ENCODE results near the gene TTC7B.

Gene TTC7B

GRCh38 chr14:90513161-90514014 lies 302.8 kb downstream of the TTC7B start:
- no peak overlapping the region for H3K27ac Mint-ChIP-seq
- no peak overlapping the region for H3K4me3 Mint-ChIP-seq
- no peaks in the 10 kb centered on the region for H3K4me1 Mint-ChIP-seq
- ATAC-seq (ENCODE audit: low read depth) (no peak), DNase-seq (ENCODE audit: low spot score in 2 of 2) (no peak)
- no peaks in the 10 kb centered on the region for H3K9me3 Mint-ChIP-seq
- no peaks in the 10 kb centered on the region for H3K36me3 Mint-ChIP-seq
- peaks cover 3% of the 10 kb centered on the region for H3K27me3 Mint-ChIP-seq

GRCh38 chr14:90512329-90512991 lies 303.8 kb downstream of the TTC7B start:
- Mint-ChIP-seq H3K9me3 (no peaks in the 10 kb centered on the region), H3K27ac (no peak overlapping the region), H3K36me3 (no peaks in the 10 kb centered on the region), H3K4me1 (no peaks in the 10 kb centered on the region), H3K4me3 (no peak overlapping the region), H3K27me3 (peaks cover 3% of the 10 kb centered on the region)
- ATAC-seq (ENCODE audit: low read depth) (no peak), DNase-seq (ENCODE audit: low spot score in 2 of 2) (no peak)

GRCh38 chr14:90511795-90512328 lies 304.4 kb downstream of the TTC7B start:
- no peak overlapping the region for H3K4me3 Mint-ChIP-seq
- peaks cover 3% of the 10 kb centered on the region for H3K27me3 Mint-ChIP-seq
- no peaks in the 10 kb centered on the region for H3K36me3 Mint-ChIP-seq
- H3K27ac Mint-ChIP-seq = no peak overlapping the region
- ATAC-seq (ENCODE audit: low read depth) (no peak), DNase-seq (ENCODE audit: low spot score in 2 of 2) (no peak)
- no peaks in the 10 kb centered on the region for H3K4me1 Mint-ChIP-seq
- no peaks in the 10 kb centered on the region for H3K9me3 Mint-ChIP-seq

- Mint-ChIP-seq H3K27ac (no peak overlapping the region), H3K27me3 (peaks cover 3% of the 10 kb centered on the region), H3K36me3 (no peaks in the 10 kb centered on the region), H3K4me1 (no peaks in the 10 kb centered on the region), H3K4me3 (no peak overlapping the region), H3K9me3 (no peaks in the 10 kb centered on the region)
- ATAC-seq (ENCODE audit: low read depth) (no peak), DNase-seq (ENCODE audit: low spot score in 2 of 2) (no peak)
These were observed 305.0 kb downstream of the TTC7B start for GRCh38 chr14:90511252-90511651.

DNA sequence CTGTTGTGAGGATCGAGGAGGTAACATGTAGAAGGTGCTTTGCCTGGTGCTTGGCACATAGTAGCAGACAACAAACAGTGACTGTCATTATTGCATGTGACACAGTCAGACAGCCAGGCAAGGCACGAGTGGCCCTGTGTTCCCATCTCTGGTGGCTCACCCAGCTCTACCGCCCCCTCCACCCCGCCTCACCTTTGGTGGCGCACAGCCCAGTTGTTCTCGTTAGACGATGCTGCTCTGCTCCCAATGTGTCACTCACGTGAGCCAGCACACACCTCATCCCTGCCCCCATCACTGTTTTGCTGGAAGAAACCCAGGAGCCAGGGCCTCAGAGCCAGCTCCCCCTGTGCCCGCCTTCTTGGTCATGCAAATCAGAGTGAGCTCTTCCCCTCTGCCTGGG lies 306.1 kb downstream of the TTC7B start:
- ATAC-seq (ENCODE audit: low read depth) = no peak
- Mint-ChIP-seq H3K4me3 (no peak overlapping the region), H3K27ac (no peak overlapping the region), H3K36me3 (no peaks in the 10 kb centered on the region), H3K9me3 (no peaks in the 10 kb centered on the region), H3K4me1 (no peaks in the 10 kb centered on the region), H3K27me3 (peaks cover 3% of the 10 kb centered on the region)
- no peak for DNase-seq (ENCODE audit: low spot score in 2 of 2)

DNA sequence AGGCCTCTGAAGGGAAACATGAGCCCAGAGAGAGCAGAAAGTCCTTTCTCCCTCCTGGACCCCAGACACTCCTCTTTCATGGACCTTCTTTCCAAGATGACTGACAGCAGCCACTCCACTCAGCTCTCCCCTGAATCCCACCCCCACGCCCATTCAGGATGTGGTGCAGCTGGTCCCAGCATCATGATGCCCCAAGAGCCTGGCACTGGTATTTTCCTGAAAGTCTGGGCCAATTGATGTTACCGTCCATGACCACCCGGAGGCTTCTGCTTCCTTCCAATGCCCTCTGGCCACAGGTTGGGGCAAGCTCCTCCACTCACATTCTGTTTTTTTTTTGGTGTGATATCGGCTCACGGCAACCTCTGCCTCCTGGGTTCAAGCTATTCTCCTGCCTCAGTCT lies 306.8 kb downstream of the TTC7B start:
- Mint-ChIP-seq H3K27me3 (peaks cover 3% of the 10 kb centered on the region), H3K4me1 (no peaks in the 10 kb centered on the region), H3K27ac (no peak overlapping the region), H3K36me3 (no peaks in the 10 kb centered on the region), H3K9me3 (no peaks in the 10 kb centered on the region), H3K4me3 (no peak overlapping the region)
- ATAC-seq (ENCODE audit: low read depth) = no peak
- DNase-seq (ENCODE audit: low spot score in 2 of 2) = no peak

- H3K4me3 Mint-ChIP-seq = no peak overlapping the region
- no peaks in the 10 kb centered on the region for H3K4me1 Mint-ChIP-seq
- ATAC-seq (ENCODE audit: low read depth) (no peak), DNase-seq (ENCODE audit: low spot score in 2 of 2) (no peak)
- H3K27me3 Mint-ChIP-seq = peaks cover 3% of the 10 kb centered on the region
- H3K9me3 Mint-ChIP-seq = no peaks in the 10 kb centered on the region
- no peaks in the 10 kb centered on the region for H3K36me3 Mint-ChIP-seq
- H3K27ac Mint-ChIP-seq = no peak overlapping the region
These were observed 307.5 kb downstream of the TTC7B start for GRCh38 chr14:90508536-90509254.

GRCh38 chr14:90508036-90508435 lies 308.2 kb downstream of the TTC7B start:
- H3K36me3 Mint-ChIP-seq = no peaks in the 10 kb centered on the region
- ATAC-seq (ENCODE audit: low read depth) = no peak
- no peak for DNase-seq (ENCODE audit: low spot score in 2 of 2)
- H3K4me1 Mint-ChIP-seq = no peaks in the 10 kb centered on the region
- H3K9me3 Mint-ChIP-seq = no peaks in the 10 kb centered on the region
- H3K27me3 Mint-ChIP-seq = peaks cover 3% of the 10 kb centered on the region
- H3K27ac Mint-ChIP-seq = no peak overlapping the region
- no peak overlapping the region for H3K4me3 Mint-ChIP-seq

DNA sequence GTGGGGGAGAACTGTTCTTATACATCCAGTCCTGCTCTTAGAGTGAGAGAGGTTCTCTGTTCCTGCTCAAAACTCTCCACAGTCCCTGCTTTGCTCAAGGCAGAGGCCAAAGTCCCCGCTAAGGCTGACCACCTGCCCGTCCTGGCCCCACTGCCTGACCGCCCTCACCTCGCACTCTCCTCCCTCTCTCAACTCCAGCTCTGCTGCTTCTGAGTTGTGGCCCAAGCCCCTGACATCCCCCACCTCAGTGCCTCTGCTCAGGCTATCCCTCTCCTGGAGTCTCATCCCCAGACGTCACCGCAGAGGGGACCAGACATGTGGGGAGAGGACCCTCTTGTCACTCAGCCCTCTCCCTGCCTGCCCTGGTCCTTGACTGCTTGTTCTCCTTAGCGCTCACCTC lies 308.8 kb downstream of the TTC7B start:
- no peak for ATAC-seq (ENCODE audit: low read depth)
- Mint-ChIP-seq H3K9me3 (peaks cover 3% of the 10 kb centered on the region), H3K36me3 (no peaks in the 10 kb centered on the region)

DNA sequence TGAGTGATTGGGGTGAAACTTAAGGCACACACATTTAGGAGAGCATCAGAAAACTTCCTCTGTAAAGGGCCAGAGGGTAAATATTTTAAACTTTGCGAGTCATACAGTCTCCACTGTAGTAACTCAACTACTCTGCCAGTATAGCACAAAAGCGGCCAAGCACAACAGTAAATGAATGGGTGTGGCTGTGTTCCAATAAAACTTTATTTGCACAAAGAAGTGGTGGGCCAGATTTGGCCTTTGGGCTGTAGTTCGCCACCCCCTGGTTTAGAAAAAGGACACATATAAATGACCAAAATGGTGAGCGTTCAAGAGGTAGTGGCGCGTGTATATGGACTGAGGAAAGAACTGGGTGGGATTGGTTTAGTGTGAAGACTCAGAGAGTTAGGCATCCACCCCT lies 309.5 kb downstream of the TTC7B start:
- H3K9me3 Mint-ChIP-seq = peaks cover 4% of the 10 kb centered on the region
- H3K4me3 Mint-ChIP-seq = no peak overlapping the region
- H3K36me3 Mint-ChIP-seq = no peaks in the 10 kb centered on the region
- ATAC-seq (ENCODE audit: low read depth) (no peak), DNase-seq (ENCODE audit: low spot score in 2 of 2) (no peak)
- peaks cover 15% of the 10 kb centered on the region for H3K27me3 Mint-ChIP-seq
- no peak overlapping the region for H3K27ac Mint-ChIP-seq
- H3K4me1 Mint-ChIP-seq = no peaks in the 10 kb centered on the region

More for the DNA sequence above, 308.8 kb downstream of the TTC7B start:
- Mint-ChIP-seq H3K27ac (no peak overlapping the region), H3K27me3 (peaks cover 9% of the 10 kb centered on the region), H3K4me1 (no peaks in the 10 kb centered on the region), H3K4me3 (no peak overlapping the region)
- DNase-seq (ENCODE audit: low spot score in 2 of 2) = no peak

DNA sequence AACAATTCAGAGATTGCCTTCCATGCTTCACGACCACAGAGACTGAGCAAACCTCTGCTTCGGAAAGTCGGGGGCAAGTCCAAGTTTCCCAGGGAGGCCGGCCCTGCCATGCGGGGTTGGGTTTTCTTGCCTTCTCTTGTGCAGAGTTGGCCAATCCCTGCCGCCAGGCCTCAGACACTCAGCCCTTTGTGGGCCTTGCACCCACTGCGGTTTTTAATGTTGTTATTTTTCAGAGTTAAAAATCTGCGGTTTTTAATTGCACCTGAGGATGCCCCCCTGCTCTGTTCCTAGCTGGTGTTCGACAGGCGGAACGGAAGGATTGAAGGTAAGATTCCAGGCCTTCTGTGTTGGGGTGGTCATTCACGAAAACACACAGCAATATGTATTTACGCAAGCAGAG lies 310.7 kb downstream of the TTC7B start:
- Mint-ChIP-seq H3K36me3 (no peaks in the 10 kb centered on the region), H3K4me3 (no peak overlapping the region), H3K4me1 (no peaks in the 10 kb centered on the region), H3K9me3 (peaks cover 4% of the 10 kb centered on the region), H3K27ac (no peak overlapping the region), H3K27me3 (peaks cover 14% of the 10 kb centered on the region)
- no peak for ATAC-seq (ENCODE audit: low read depth)
- no peak for DNase-seq (ENCODE audit: low spot score in 2 of 2)

- no peak overlapping the region for H3K4me3 Mint-ChIP-seq
- no peak for ATAC-seq (ENCODE audit: low read depth)
- no peaks in the 10 kb centered on the region for H3K4me1 Mint-ChIP-seq
- no peak overlapping the region for H3K27ac Mint-ChIP-seq
- peaks cover 4% of the 10 kb centered on the region for H3K9me3 Mint-ChIP-seq
- H3K36me3 Mint-ChIP-seq = no peaks in the 10 kb centered on the region
- H3K27me3 Mint-ChIP-seq = peaks cover 14% of the 10 kb centered on the region
- no peak for DNase-seq (ENCODE audit: low spot score in 2 of 2)
These were observed 311.6 kb downstream of the TTC7B start for GRCh38 chr14:90504643-90505042.

- Mint-ChIP-seq H3K4me1 (no peaks in the 10 kb centered on the region), H3K27ac (no peak overlapping the region), H3K9me3 (peaks cover 4% of the 10 kb centered on the region), H3K4me3 (no peak overlapping the region), H3K27me3 (peaks cover 22% of the 10 kb centered on the region), H3K36me3 (peaks cover 3% of the 10 kb centered on the region)
- DNase-seq (ENCODE audit: low spot score in 2 of 2) (no peak), ATAC-seq (ENCODE audit: low read depth) (no peak)
These were observed 312.6 kb downstream of the TTC7B start for GRCh38 chr14:90503582-90503981.

DNA sequence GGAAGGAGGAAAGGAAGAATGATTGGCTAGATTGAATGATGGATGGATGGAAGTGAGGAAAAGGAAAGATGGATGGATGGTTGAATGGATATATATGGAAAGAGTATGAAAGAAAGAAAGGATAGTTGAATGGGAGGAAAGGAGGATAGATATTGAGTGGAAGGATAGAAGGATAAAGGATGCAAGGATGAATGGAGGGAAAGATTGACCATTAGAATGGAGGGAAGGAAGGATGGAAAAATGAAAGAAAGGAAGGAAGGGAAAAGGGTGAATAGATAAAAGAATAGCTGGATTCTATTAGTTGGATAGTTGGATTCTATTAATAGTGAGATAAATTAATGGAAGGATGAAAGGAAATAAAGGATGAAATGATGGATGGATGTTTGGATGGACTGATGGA lies 313.5 kb downstream of the TTC7B start:
- Mint-ChIP-seq H3K4me1 (no peaks in the 10 kb centered on the region), H3K27me3 (peaks cover 26% of the 10 kb centered on the region), H3K9me3 (peaks cover 7% of the 10 kb centered on the region), H3K36me3 (peaks cover 3% of the 10 kb centered on the region), H3K27ac (no peak overlapping the region), H3K4me3 (no peak overlapping the region)
- DNase-seq (ENCODE audit: low spot score in 2 of 2) = no peak
- ATAC-seq (ENCODE audit: low read depth) = no peak
